NB4 (cell line): ENCODE measurements around the gene EPHA5.

Experiments
- CTCF ChIP-seq: IDR thresholded peaks from one replicate; pipeline ENCODE4 v1.5.1; 2012; ENCODE audit warnings: low read depth, low read length
- POLR2A ChIP-seq: IDR thresholded peaks from 2 replicates; pipeline ENCODE4 v1.6.1; 2011; ENCODE audit warnings: mild to moderate bottlenecking; ENCODE audit not compliant: insufficient read length; ENCODE audit errors: extremely low read depth

- TF ChIP-seq CTCF (no peak), POLR2A (no peak)
Measured at GRCh38 chr4:65624651-65625050, 45.6 kb downstream of the EPHA5 start.
